ENCODE results near the gene LRFN4. TPM values are rescaled to one million over a fixed set of nuclear protein-coding genes. Genes with fewer than 3 reads are reported as not detected.

The LRFN4 gene
- total and polyA plus RNA-seq, 2 donors (not counting 3 experiments of a cell fraction or from before 2014, with no cell fraction given), result 22.3 to 37.4 TPM

GRCh38 chr11:66843776-66844495 lies 12.9 kb upstream of the LRFN4 start:
- TSS peak; percentile 58 for BruUV-seq (replicated peaks)
- ChIA-PET POLR2A (interaction anchor here (0.7 kb wide), 1 partner anchor 12 kb away, joined by 4 read pairs; no protein-coding TSS in a partner anchor), CTCF (interaction anchor here (0.9 to 4.1 kb wide), 7 partner anchors 8 to 178 kb away, joined by 3 to 44 read pairs (median 6); no protein-coding TSS in a partner anchor)
- Histone ChIP-seq H3K36me3 (ENCODE audit: control insufficient read depth in 2 of 2, extremely low read depth in 1 of 2, insufficient read depth in 2 of 2, low read length in 2 of 2) (peaks cover 7 to 14% of the 10 kb centered on the region in 2 experiments), H3K9ac (replicated peaks; ENCODE audit: extremely low read depth, insufficient read depth, low read length) (peak overlapping the region; percentile 99), H3K79me2 (ENCODE audit: control insufficient read depth, insufficient read depth, low read length) (peaks cover 41% of the 10 kb centered on the region), H3K27ac (ENCODE audit: insufficient read depth, low read depth, low read length) (peak overlapping the region; percentile 97), H3K9me3 (replicated peaks; ENCODE audit: control insufficient read depth, insufficient read depth, low read length) (no peaks in the 10 kb centered on the region), H3K4me1 (ENCODE audit: control insufficient read depth, extremely low read depth, insufficient read depth, low read length) (peaks cover 27% of the 10 kb centered on the region), H3K4me3 (replicated peaks in 1 of 3; ENCODE audit: insufficient read depth in 1 of 3, low read depth in 1 of 3, low read length in 3 of 3) (peak overlapping the region; percentile 63 to 95 (median 74)), H3K27me3 (ENCODE audit: control insufficient read depth in 2 of 2, insufficient read depth in 2 of 2, low read length in 2 of 2) (no peaks in the 10 kb centered on the region), H4K20me1 (replicated peaks; ENCODE audit: control insufficient read depth, extremely low read depth, insufficient read depth, low read length) (no peaks in the 10 kb centered on the region), H3K9me1 (replicated peaks; ENCODE audit: control insufficient read depth, extremely low read depth, insufficient read depth, low read length) (no peaks in the 10 kb centered on the region), H3K4me2 (ENCODE audit: insufficient read depth, low read length) (peak overlapping the region; percentile 69), H2AFZ (ENCODE audit: low read depth, low read length) (peak overlapping the region; percentile 75)
- no peak for TF ChIP-seq CTCF (IDR thresholded peaks at IDR 0.05; ENCODE audit: extremely low read depth in 1 of 2, insufficient read depth in 1 of 2, low read depth in 1 of 2, low read length in 2 of 2)
- no peak for TF ChIP-seq GATA2 (IDR thresholded peaks at IDR 0.05; ENCODE audit: insufficient read depth, insufficient read length, low read depth, low read length)
- no peak for TF ChIP-seq JUN (IDR thresholded peaks at IDR 0.05; ENCODE audit: borderline replicate concordance, insufficient read depth, insufficient read length, low read depth)
- TF ChIP-seq FOS (IDR thresholded peaks at IDR 0.05; ENCODE audit: borderline replicate concordance, insufficient read depth, low read length), result no peak
- TF ChIP-seq MYC (IDR thresholded peaks at IDR 0.05; ENCODE audit: low read depth, low read length), result no peak
- TF ChIP-seq EZH2 (IDR thresholded peaks at IDR 0.05; ENCODE audit: borderline replicate concordance, low read depth, low read length, severe bottlenecking), result no peak
- no peak for TF ChIP-seq POLR2A (IDR thresholded peaks at IDR 0.05; ENCODE audit: low read depth, low read length)
- TF ChIP-seq, protein P1, sequence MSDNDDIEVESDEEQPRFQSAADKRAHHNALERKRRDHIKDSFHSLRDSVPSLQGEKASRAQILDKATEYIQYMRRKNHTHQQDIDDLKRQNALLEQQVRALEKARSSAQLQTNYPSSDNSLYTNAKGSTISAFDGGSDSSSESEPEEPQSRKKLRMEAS (IDR thresholded peaks at IDR 0.05; ENCODE audit: insufficient read depth, insufficient read length), result no peak
- no peak for TF ChIP-seq POLR2AphosphoS5 (IDR thresholded peaks at IDR 0.05; ENCODE audit: insufficient read depth, low read depth, low read length)
- FAIRE-seq (peak; percentile 35), DNase-seq (ENCODE audit: low read depth, low spot score) (no peak)
- dilution Hi-C loops (cut with MboI; ENCODE audit: extremely low pct_ligation_motif_present, low sequenced_read_pairs), result no loop called here
- intact Hi-C loops (cut with micrococcal nuclease), result loop anchor here (1.0 to 10.0 kb wide), 3 partner anchors 13 to 781 kb away; partner anchors contain the start of genes LRFN4 and NUDT8
